Panc1 (cell line): ENCODE data around the gene CDH23. TPM values are rescaled to one million over a fixed set of nuclear protein-coding genes. Genes with fewer than 3 reads are reported as not detected.

Experiments
- ATAC-seq: fragments of 200-7000 bp; cut with Tn5 transposase; 2 replicates; pipeline ENCODE4 v1.9.1; 2020; ENCODE audit warnings: mild to moderate bottlenecking, moderate library complexity
- BruUV-seq: library from RNA; stranded (reverse); fragments of 400-500 nt; replicated peaks from 2 replicates; lab custom pipeline; 2021; lab: Mats Ljungman, UMichigan
- CTCF ChIA-PET: fragments of 300-600 bp; sonication (Branson Sonifier 250); formaldehyde crosslinking; loops from one replicate; lab custom pipeline; 2022; ENCODE audit warnings: antibody characterized with exemption; lab: Charles Lee
- POLR2A ChIA-PET: fragments of 300-600 bp; sonication (Branson Sonifier 250); formaldehyde crosslinking; loops from one replicate; lab custom pipeline; 2022; ENCODE audit warnings: antibody characterized with exemption; lab: Charles Lee
- DNase-seq: peaks from one replicate; pipeline ENCODE4 v3.0.0-alpha.2; 2010; ENCODE audit warnings: low read depth, low spot score
- H3K27ac ChIP-seq: 2 replicates; pipeline ENCODE4 v1.5.1; 2011; ENCODE audit warnings: mild to moderate bottlenecking, low read length, inconsistent platforms
- H3K27me3 ChIP-seq: fragments of 200-500 bp; sonication (Bioruptor generic); 2 replicates; pipeline ENCODE4 v1.6.0; 2014; ENCODE audit warnings: low read length, inconsistent platforms; ENCODE audit not compliant: control insufficient read depth, insufficient read depth
- H3K36me3 ChIP-seq: fragments of 200-500 bp; sonication (Bioruptor generic); 2 replicates; pipeline ENCODE4 v1.5.1; 2014; ENCODE audit warnings: inconsistent platforms, mild to moderate bottlenecking, low read length, moderate library complexity; ENCODE audit not compliant: control insufficient read depth, insufficient read depth
- H3K4me1 ChIP-seq: 2 replicates; pipeline ENCODE4 v1.5.1; 2011; ENCODE audit warnings: inconsistent platforms, mild to moderate bottlenecking, low read length, moderate library complexity; ENCODE audit not compliant: control insufficient read depth, insufficient read depth
- H3K4me3 ChIP-seq, 2 experiments: 2 replicates each; pipeline ENCODE4 v1.5.1; 2011 to 2012; ENCODE audit warnings: low read depth in 2 of 2, low read length in 2 of 2, mild to moderate bottlenecking in 2 of 2, inconsistent platforms in 1 of 2, moderate library complexity in 1 of 2
- H3K9me3 ChIP-seq: fragments of 200-500 bp; sonication (Bioruptor generic); 2 replicates; pipeline ENCODE4 v1.5.1; 2014; ENCODE audit warnings: low read depth, mild to moderate bottlenecking, inconsistent platforms, low read length, moderate library complexity; ENCODE audit not compliant: control insufficient read depth, insufficient read depth
- POLR2AphosphoS5 ChIP-seq: IDR thresholded peaks from 2 replicates; pipeline ENCODE4 v1.6.1; 2012; ENCODE audit warnings: mild to moderate bottlenecking, low read depth, low read length, moderate library complexity
- REST ChIP-seq, 2 experiments: IDR thresholded peaks; 2 replicates each; pipeline ENCODE4 v1.6.1; 2011 to 2012; ENCODE audit warnings: low read depth in 2 of 2, control low read depth in 1 of 2, low read length in 1 of 2, mild to moderate bottlenecking in 1 of 2, moderate library complexity in 1 of 2; ENCODE audit not compliant: insufficient read depth in 1 of 2
- SIN3A ChIP-seq: IDR thresholded peaks from 2 replicates; pipeline ENCODE4 v1.6.1; 2012; ENCODE audit warnings: low read depth, mild to moderate bottlenecking, low read length, moderate library complexity, borderline replicate concordance; ENCODE audit not compliant: insufficient read depth
- TCF7L2 ChIP-seq: IDR thresholded peaks from 2 replicates; pipeline ENCODE4 v1.6.1; 2011; ENCODE audit warnings: mild to moderate bottlenecking, low read depth, low read length, inconsistent platforms
- in situ Hi-C: cut with HindIII; loops from 2 replicates; pipeline ENCODE4 v1.10.0; 2016; ENCODE audit warnings: low sequenced_read_pairs, low pct_unique_long_range_greater_than_20kb
- intact Hi-C: fragments of 100-400 bp; cut with micrococcal nuclease; formaldehyde crosslinking; loops from one replicate; pipeline ENCODE4 v1.10.0; 2022; ENCODE audit not compliant: unreplicated experiment
- total RNA-seq: library from RNA; stranded (reverse); gene quantifications from one replicate; pipeline ENCODE4 v1.2.1, GENCODE V29; 2021; ENCODE audit not compliant: unreplicated experiment
- TF ChIP-seq, protein P1 (sequence below): fragments of 450-650 bp; IDR thresholded peaks from 2 replicates; pipeline ENCODE4 v1.5.1; 2017; ENCODE audit warnings: mild to moderate bottlenecking

The CDH23 gene
- total RNA-seq, 1 experiment from 2014 or later, result 2.7 TPM

DNA sequence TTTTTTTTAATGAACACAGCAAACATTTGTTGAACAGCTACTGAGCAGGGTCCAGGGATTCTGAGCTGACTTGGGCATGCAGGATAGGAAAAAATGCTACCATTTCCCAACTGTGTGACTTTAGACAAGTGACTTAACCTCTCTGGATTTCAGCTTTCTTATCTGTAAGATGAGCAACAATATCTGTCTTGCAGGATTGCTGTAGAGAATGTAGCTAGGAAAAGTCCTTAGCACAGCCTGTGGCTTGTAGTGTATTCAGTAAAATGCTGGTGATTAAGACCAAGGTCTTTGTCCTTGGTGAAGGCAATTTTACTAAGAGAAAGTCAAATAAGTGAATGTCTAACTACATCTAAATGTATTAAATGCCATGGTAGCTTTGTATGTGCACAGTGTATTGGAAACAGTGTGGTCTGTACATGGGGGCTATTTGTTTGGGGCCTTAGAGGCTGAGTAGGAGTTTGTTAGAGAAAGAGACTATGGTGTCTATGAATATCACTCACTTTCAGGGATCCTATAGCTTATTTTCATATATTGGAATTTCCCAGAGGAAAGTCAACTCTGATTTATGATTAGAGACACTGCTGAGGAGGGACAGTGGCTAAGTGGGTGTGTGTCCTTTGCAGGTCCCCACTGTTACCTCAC, 118.9 kb downstream of the CDH23 start:
- Histone ChIP-seq H3K4me3 (no peak overlapping the region), H3K36me3 (no peaks in the 10 kb centered on the region), H3K27ac (no peak overlapping the region), H3K4me1 (peaks cover 3% of the 10 kb centered on the region; the same call in 1 of the 2 replicates), H3K27me3 (no peaks in the 10 kb centered on the region), H3K9me3 (no peaks in the 10 kb centered on the region)
- CTCF ChIA-PET, result interaction anchor here (0.7 kb wide), 1 partner anchor 1119 kb away, joined by 8 read pairs; no protein-coding TSS in a partner anchor
- ATAC-seq, result no peak
- POLR2A ChIA-PET, result interaction anchor here (0.8 kb wide), 1 partner anchor 19 kb away, joined by 3 read pairs; no protein-coding TSS in a partner anchor
- BruUV-seq, result no TSS peak
- no peak for TF ChIP-seq POLR2AphosphoS5
- no peak for TF ChIP-seq REST (IDR thresholded peaks at IDR 0.05; ENCODE audit: insufficient read depth in 1 of 2, low read depth in 2 of 2, low read length in 1 of 2)
- TF ChIP-seq, protein P1, sequence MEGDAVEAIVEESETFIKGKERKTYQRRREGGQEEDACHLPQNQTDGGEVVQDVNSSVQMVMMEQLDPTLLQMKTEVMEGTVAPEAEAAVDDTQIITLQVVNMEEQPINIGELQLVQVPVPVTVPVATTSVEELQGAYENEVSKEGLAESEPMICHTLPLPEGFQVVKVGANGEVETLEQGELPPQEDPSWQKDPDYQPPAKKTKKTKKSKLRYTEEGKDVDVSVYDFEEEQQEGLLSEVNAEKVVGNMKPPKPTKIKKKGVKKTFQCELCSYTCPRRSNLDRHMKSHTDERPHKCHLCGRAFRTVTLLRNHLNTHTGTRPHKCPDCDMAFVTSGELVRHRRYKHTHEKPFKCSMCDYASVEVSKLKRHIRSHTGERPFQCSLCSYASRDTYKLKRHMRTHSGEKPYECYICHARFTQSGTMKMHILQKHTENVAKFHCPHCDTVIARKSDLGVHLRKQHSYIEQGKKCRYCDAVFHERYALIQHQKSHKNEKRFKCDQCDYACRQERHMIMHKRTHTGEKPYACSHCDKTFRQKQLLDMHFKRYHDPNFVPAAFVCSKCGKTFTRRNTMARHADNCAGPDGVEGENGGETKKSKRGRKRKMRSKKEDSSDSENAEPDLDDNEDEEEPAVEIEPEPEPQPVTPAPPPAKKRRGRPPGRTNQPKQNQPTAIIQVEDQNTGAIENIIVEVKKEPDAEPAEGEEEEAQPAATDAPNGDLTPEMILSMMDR, result no peak
- no peak for TF ChIP-seq TCF7L2
- TF ChIP-seq SIN3A, result no peak
- DNase-seq, result no peak
- intact Hi-C loops, result no loop called here
- in situ Hi-C loops, result no loop called here

GRCh38 chr10:71516890-71517289, 120.2 kb downstream of the CDH23 start:
- ATAC-seq, result 0 out of 2 replicates have a peak, but pooled peaks have one; percentile 44
- H3K9me3 ChIP-seq, result no peaks in the 10 kb centered on the region
- no TSS peak for BruUV-seq
- no peak overlapping the region for H3K27ac ChIP-seq
- TF ChIP-seq, protein P1, result no peak
- TF ChIP-seq REST (IDR thresholded peaks at IDR 0.05; ENCODE audit: insufficient read depth in 1 of 2, low read depth in 2 of 2, low read length in 1 of 2) (no peak), POLR2AphosphoS5 (no peak), SIN3A (no peak), TCF7L2 (no peak)
- no peak for DNase-seq
- intact Hi-C loops, result no loop called here
- peaks cover 3% of the 10 kb centered on the region; the same call in 1 of the 2 replicates for H3K4me1 ChIP-seq
- CTCF ChIA-PET, result no interaction called here
- in situ Hi-C loops, result no loop called here
- H3K36me3 ChIP-seq, result no peaks in the 10 kb centered on the region
- H3K4me3 ChIP-seq, result no peak overlapping the region
- POLR2A ChIA-PET, result interaction anchor here (0.5 to 0.6 kb wide), 2 partner anchors 148 to 1078 kb away, joined by 6 to 18 read pairs; no protein-coding TSS in a partner anchor
- H3K27me3 ChIP-seq, result no peaks in the 10 kb centered on the region
